ENCODE measurements around the gene STRIP1. TPM values are rescaled to one million over a fixed set of nuclear protein-coding genes. Genes with fewer than 3 reads are reported as not detected.

The STRIP1 gene
- polyA plus RNA-seq, 2 of the 4 experiments (the other 2 are of a cell fraction): 16.4 to 16.7 TPM

- ChIA-PET CTCF (interaction anchor here (0.7 to 2.6 kb wide), 4 partner anchors 21 to 380 kb away, joined by 3 to 14 read pairs (median 6); no protein-coding TSS in a partner anchor), POLR2A (no interaction called here)
- no peak for ATAC-seq
- no peak for FAIRE-seq
- Histone ChIP-seq H3K9me3 (no peaks in the 10 kb centered on the region), H3K27ac (no peak overlapping the region), H3K4me2 (no peak overlapping the region), H3K4me1 (no peaks in the 10 kb centered on the region), H3K4me3 (no peak overlapping the region)
- WGBS (ENCODE audit: missing lambda C conversion rate): 93% methylated on average over 3 of the region's 5 CpGs
- TF ChIP-seq JUN (IDR thresholded peaks at IDR 0.05) (no peak), ZFP36 (IDR thresholded peaks at IDR 0.05; ENCODE audit: borderline replicate concordance, partially characterized antibody) (no peak), EHF (CRISPR knock-in tag; IDR thresholded peaks at IDR 0.05) (no peak), HOXB13 (CRISPR knock-in tag; IDR thresholded peaks at IDR 0.05; ENCODE audit: low read depth) (no peak), HOXB5 (CRISPR knock-in tag; IDR thresholded peaks at IDR 0.05) (no peak), PHF8 (IDR thresholded peaks at IDR 0.05; ENCODE audit: borderline replicate concordance, low read depth) (no peak), FOSL2 (IDR thresholded peaks at IDR 0.05) (no peak), FOSL2 (CRISPR knock-in tag; IDR thresholded peaks at IDR 0.05) (no peak), EHMT2 (IDR thresholded peaks at IDR 0.05; ENCODE audit: low read depth) (no peak), TFCP2L1 (CRISPR knock-in tag; IDR thresholded peaks at IDR 0.05) (no peak)
- TF ChIP-seq, protein P1, sequence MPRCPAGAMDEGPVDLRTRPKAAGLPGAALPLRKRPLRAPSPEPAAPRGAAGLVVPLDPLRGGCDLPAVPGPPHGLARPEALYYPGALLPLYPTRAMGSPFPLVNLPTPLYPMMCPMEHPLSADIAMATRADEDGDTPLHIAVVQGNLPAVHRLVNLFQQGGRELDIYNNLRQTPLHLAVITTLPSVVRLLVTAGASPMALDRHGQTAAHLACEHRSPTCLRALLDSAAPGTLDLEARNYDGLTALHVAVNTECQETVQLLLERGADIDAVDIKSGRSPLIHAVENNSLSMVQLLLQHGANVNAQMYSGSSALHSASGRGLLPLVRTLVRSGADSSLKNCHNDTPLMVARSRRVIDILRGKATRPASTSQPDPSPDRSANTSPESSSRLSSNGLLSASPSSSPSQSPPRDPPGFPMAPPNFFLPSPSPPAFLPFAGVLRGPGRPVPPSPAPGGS (IDR thresholded peaks at IDR 0.05): no peak
- TF ChIP-seq, protein P2, sequence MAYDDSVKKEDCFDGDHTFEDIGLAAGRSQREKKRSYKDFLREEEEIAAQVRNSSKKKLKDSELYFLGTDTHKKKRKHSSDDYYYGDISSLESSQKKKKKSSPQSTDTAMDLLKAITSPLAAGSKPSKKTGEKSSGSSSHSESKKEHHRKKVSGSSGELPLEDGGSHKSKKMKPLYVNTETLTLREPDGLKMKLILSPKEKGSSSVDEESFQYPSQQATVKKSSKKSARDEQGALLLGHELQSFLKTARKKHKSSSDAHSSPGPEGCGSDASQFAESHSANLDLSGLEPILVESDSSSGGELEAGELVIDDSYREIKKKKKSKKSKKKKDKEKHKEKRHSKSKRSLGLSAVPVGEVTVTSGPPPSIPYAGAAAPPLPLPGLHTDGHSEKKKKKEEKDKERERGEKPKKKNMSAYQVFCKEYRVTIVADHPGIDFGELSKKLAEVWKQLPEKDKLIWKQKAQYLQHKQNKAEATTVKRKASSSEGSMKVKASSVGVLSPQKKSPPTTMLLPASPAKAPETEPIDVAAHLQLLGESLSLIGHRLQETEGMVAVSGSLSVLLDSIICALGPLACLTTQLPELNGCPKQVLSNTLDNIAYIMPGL (CRISPR knock-in tag; IDR thresholded peaks at IDR 0.05; ENCODE audit: borderline replicate concordance): no peak
- no peak for DNase-seq (ENCODE audit: low read depth in 1 of 2, low spot score in 1 of 2)
Measured at GRCh38 chr1:110081061-110081460, 46.6 kb downstream of the STRIP1 start.

DNA sequence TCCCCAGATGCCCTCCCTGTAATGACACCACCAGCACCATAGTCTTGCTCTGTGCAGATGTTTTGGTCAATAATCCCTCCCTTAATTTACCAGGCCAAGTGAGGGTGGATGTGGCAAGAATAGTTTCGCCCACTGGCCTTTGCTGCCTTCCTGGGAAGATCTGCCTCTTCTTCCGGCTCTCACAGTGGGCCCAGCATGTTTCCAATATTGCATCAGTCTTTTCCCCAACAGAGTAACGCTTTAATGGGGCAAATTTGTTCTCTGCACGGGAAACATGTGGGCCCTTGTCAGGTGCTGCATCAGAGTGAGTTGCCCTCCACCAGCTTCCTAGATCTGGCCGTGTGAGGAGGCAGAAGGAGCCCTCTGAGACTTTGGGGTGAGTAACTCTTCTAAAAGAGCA is 48.1 kb downstream of the STRIP1 start:
- FAIRE-seq: no peak
- Histone ChIP-seq H3K4me2 (no peak overlapping the region), H3K4me1 (no peaks in the 10 kb centered on the region), H3K27ac (no peak overlapping the region), H3K4me3 (no peak overlapping the region), H3K9me3 (no peaks in the 10 kb centered on the region)
- ChIA-PET POLR2A (no interaction called here), CTCF (interaction anchor here (1.5 to 2.6 kb wide), 3 partner anchors 19 to 24 kb away, joined by 4 to 14 read pairs (median 8); no protein-coding TSS in a partner anchor)
- 63% methylated on average over 4 of the region's 5 CpGs for WGBS (ENCODE audit: missing lambda C conversion rate)
- TF ChIP-seq ZNF302 (CRISPR knock-in tag; IDR thresholded peaks at IDR 0.05) (no peak), NPAS2 (CRISPR knock-in tag; IDR thresholded peaks at IDR 0.05; ENCODE audit: borderline replicate concordance) (no peak), NFE2L2 (conservative IDR thresholded peaks at IDR 0.05; ENCODE audit: low read length) (no peak), ESRRA (IDR thresholded peaks at IDR 0.05; ENCODE audit: borderline replicate concordance, low read length) (no peak), CHD2 (IDR thresholded peaks at IDR 0.05; ENCODE audit: low read length, partially characterized antibody) (no peak), SREBF2 (IDR thresholded peaks at IDR 0.05) (no peak), TFCP2L1 (CRISPR knock-in tag; IDR thresholded peaks at IDR 0.05) (no peak), GATA3 (IDR thresholded peaks at IDR 0.05; ENCODE audit: borderline replicate concordance) (no peak), MAZ (IDR thresholded peaks at IDR 0.05; ENCODE audit: borderline replicate concordance, low read depth, low read length) (no peak), ZSCAN20 (CRISPR knock-in tag; IDR thresholded peaks at IDR 0.05) (no peak), FOSB (CRISPR knock-in tag; IDR thresholded peaks at IDR 0.05) (no peak), CBX2 (IDR thresholded peaks at IDR 0.05; ENCODE audit: borderline replicate concordance, low read depth) (no peak), MYC (IDR thresholded peaks at IDR 0.05; ENCODE audit: borderline replicate concordance, low read length) (no peak)
- no peak for ATAC-seq
- no peak for DNase-seq (ENCODE audit: low read depth in 1 of 2, low spot score in 1 of 2)
